ENCODE measurements around the gene KRTAP12-4.

DNA sequence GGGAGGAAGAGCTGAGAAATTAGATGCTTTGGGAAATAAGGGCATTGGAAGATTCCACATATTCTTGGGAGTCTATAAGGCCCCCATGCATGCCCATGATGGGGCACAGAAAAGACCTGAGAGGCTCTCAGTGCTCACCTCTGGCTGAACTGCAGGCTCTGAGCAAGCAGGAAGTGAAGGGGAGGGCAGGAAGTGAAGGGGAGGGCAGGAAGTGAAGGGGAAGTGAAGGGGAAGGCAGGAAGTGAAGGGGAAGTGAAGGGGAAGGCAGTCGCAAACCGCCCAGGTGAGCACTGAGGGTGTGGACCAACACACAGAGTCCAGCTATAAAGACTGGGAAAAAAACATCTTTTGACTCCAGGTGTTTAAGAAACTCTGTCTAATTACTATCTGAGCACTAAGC lies 24.0 kb downstream of the KRTAP12-4 start:
- TF ChIP-seq FOXM1 (IDR thresholded peaks at IDR 0.05; ENCODE audit: borderline replicate concordance, low read depth), result no peak
- no peak for TF ChIP-seq TEAD4 (IDR thresholded peaks at IDR 0.05)
- no peak for TF ChIP-seq CREB1 (IDR thresholded peaks at IDR 0.05; ENCODE audit: low read depth)
- TF ChIP-seq RAD21 (IDR thresholded peaks at IDR 0.05; ENCODE audit: low read depth), result no peak
- TF ChIP-seq, protein P1, sequence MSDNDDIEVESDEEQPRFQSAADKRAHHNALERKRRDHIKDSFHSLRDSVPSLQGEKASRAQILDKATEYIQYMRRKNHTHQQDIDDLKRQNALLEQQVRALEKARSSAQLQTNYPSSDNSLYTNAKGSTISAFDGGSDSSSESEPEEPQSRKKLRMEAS (IDR thresholded peaks at IDR 0.05), result no peak
- TF ChIP-seq, protein P2, sequence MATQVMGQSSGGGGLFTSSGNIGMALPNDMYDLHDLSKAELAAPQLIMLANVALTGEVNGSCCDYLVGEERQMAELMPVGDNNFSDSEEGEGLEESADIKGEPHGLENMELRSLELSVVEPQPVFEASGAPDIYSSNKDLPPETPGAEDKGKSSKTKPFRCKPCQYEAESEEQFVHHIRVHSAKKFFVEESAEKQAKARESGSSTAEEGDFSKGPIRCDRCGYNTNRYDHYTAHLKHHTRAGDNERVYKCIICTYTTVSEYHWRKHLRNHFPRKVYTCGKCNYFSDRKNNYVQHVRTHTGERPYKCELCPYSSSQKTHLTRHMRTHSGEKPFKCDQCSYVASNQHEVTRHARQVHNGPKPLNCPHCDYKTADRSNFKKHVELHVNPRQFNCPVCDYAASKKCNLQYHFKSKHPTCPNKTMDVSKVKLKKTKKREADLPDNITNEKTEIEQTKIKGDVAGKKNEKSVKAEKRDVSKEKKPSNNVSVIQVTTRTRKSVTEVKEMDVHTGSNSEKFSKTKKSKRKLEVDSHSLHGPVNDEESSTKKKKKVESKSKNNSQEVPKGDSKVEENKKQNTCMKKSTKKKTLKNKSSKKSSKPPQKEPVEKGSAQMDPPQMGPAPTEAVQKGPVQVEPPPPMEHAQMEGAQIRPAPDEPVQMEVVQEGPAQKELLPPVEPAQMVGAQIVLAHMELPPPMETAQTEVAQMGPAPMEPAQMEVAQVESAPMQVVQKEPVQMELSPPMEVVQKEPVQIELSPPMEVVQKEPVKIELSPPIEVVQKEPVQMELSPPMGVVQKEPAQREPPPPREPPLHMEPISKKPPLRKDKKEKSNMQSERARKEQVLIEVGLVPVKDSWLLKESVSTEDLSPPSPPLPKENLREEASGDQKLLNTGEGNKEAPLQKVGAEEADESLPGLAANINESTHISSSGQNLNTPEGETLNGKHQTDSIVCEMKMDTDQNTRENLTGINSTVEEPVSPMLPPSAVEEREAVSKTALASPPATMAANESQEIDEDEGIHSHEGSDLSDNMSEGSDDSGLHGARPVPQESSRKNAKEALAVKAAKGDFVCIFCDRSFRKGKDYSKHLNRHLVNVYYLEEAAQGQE (IDR thresholded peaks at IDR 0.05; ENCODE audit: low read depth), result no peak
- TF ChIP-seq TAF1 (IDR thresholded peaks at IDR 0.05; ENCODE audit: low read depth), result no peak
- TF ChIP-seq, protein P3, sequence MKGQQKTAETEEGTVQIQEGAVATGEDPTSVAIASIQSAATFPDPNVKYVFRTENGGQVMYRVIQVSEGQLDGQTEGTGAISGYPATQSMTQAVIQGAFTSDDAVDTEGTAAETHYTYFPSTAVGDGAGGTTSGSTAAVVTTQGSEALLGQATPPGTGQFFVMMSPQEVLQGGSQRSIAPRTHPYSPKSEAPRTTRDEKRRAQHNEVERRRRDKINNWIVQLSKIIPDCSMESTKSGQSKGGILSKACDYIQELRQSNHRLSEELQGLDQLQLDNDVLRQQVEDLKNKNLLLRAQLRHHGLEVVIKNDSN (IDR thresholded peaks at IDR 0.05), result no peak
- no peak for TF ChIP-seq CEBPB (IDR thresholded peaks at IDR 0.05)
- no peak for TF ChIP-seq EP300 (IDR thresholded peaks at IDR 0.05; ENCODE audit: borderline replicate concordance)
- no peak for TF ChIP-seq TCF12 (IDR thresholded peaks at IDR 0.05; ENCODE audit: low read depth)
- no peak for TF ChIP-seq NFIC (IDR thresholded peaks at IDR 0.05)
- no peak for TF ChIP-seq YY1 (IDR thresholded peaks at IDR 0.05; ENCODE audit: low read depth)
